Measurements from ENCODE around the gene TSBP1.
A peak's percentile ranks its signal among the peaks of the same experiment; 100 is the strongest.

GRCh38 chr6:32244270-32244669, 127.4 kb downstream of the TSBP1 start:
- no peak for TF ChIP-seq CTCF (IDR thresholded peaks at IDR 0.05)
- TF ChIP-seq POLR2A (IDR thresholded peaks at IDR 0.05) = peak in 1 of 2 donors; percentile 39
